H1 (cell line): ENCODE results near the gene TNIK. TPM values are rescaled to one million over a fixed set of nuclear protein-coding genes. Genes with fewer than 3 reads are reported as not detected.

Source experiments
- CTCF ChIA-PET: fragments of 300-600 bp; sonication (Branson Sonifier 250); formaldehyde crosslinking; loops from one replicate; lab custom pipeline; 2021; ENCODE audit not compliant: partially characterized antibody; lab: Charles Lee
- POLR2A ChIA-PET: fragments of 300-600 bp; sonication (Branson Sonifier 250); formaldehyde crosslinking; loops from one replicate; lab custom pipeline; 2021; ENCODE audit warnings: inconsistent platforms; ENCODE audit not compliant: partially characterized antibody; lab: Charles Lee
- DNase-seq, 2 experiments: peaks; one replicate each; pipeline versions ENCODE4 v3.0.0 to v3.0.0-alpha.2; 2010 to 2022; ENCODE audit warnings: low spot score in 2 of 2, low read depth in 1 of 2, mixed read lengths in 1 of 2
- FAIRE-seq: peaks from 2 replicates; lab custom pipeline; 2011; peaks lifted over from hg19 to GRCh38; lab: Jason Lieb, UNC
- H2AFZ ChIP-seq: 2 replicates; pipeline ENCODE4 v1.8.1; 2012; ENCODE audit warnings: low read length, inconsistent platforms
- H2AK5ac ChIP-seq: 2 replicates; pipeline ENCODE4 v1.6.1; 2013; ENCODE audit warnings: low read depth, low read length
- H2BK120ac ChIP-seq: replicated peaks from 2 replicates; pipeline ENCODE3; 2013; ENCODE audit warnings: low read depth, low read length, inconsistent platforms
- H2BK12ac ChIP-seq: 2 replicates; pipeline ENCODE4 v1.6.1; 2013; ENCODE audit warnings: low read depth, low read length
- H2BK15ac ChIP-seq: 2 replicates; pipeline ENCODE4 v1.6.1; 2013; ENCODE audit warnings: low read length
- H2BK20ac ChIP-seq: 2 replicates; pipeline ENCODE4 v1.6.1; 2013; ENCODE audit warnings: low read length
- H2BK5ac ChIP-seq: 2 replicates; pipeline ENCODE4 v1.6.1; 2013; ENCODE audit warnings: low read depth, low read length
- H3K14ac ChIP-seq: 2 replicates; pipeline ENCODE4 v1.6.1; 2013; ENCODE audit warnings: inconsistent platforms; ENCODE audit not compliant: insufficient read length
- H3K18ac ChIP-seq: 2 replicates; pipeline ENCODE4 v1.6.1; 2013; ENCODE audit warnings: low read length; ENCODE audit errors: extremely low read depth
- H3K23ac ChIP-seq: 2 replicates; pipeline ENCODE4 v1.6.1; 2013; ENCODE audit warnings: inconsistent platforms; ENCODE audit not compliant: insufficient read length
- H3K23me2 ChIP-seq: 2 replicates; pipeline ENCODE4 v1.6.1; 2013; ENCODE audit warnings: low read depth, low read length
- H3K27ac ChIP-seq: 2 replicates; pipeline ENCODE4 v1.6.1; 2011; ENCODE audit warnings: low read depth, low read length, inconsistent platforms
- H3K27me3 ChIP-seq, 4 experiments: replicated peaks in 1 of 4; 1 replicate in 1 of 4; 2 replicates in 3 of 4; pipeline versions ENCODE4 v1.6.1 to v1.8.1; 2011 to 2013; ENCODE audit warnings: low read length in 3 of 4, mild to moderate bottlenecking in 3 of 4, inconsistent platforms in 2 of 4, mixed read lengths in 2 of 4, moderate library complexity in 1 of 4; ENCODE audit not compliant: control insufficient read depth in 3 of 4, insufficient read depth in 3 of 4; ENCODE audit errors: extremely low read depth in 1 of 4
- H3K36me3 ChIP-seq, 4 experiments: 2 replicates each; pipeline versions ENCODE4 v1.6.1 to v1.8.1; 2011 to 2013; ENCODE audit warnings: mild to moderate bottlenecking in 4 of 4, low read length in 3 of 4, moderate library complexity in 2 of 4, control low read depth in 1 of 4, inconsistent platforms in 1 of 4; ENCODE audit not compliant: insufficient read depth in 4 of 4, control insufficient read depth in 2 of 4
- H3K4ac ChIP-seq: replicated peaks from 2 replicates; pipeline ENCODE3; 2013; ENCODE audit warnings: low read length, low read depth, mixed read lengths, inconsistent platforms; ENCODE audit not compliant: insufficient read length
- H3K4me1 ChIP-seq, 4 experiments: replicated peaks in 1 of 4; 1 replicate in 1 of 4; 2 replicates in 3 of 4; pipeline versions ENCODE4 v1.6.1 to v1.8.1; 2011 to 2013; ENCODE audit warnings: low read length in 3 of 4, inconsistent platforms in 2 of 4, mixed read lengths in 1 of 4; ENCODE audit not compliant: insufficient read depth in 4 of 4, control insufficient read depth in 3 of 4
- H3K4me2 ChIP-seq, 2 experiments: 2 replicates each; pipeline versions ENCODE4 v1.6.1 to v1.8.1; 2011 to 2013; ENCODE audit warnings: low read depth in 2 of 2, low read length in 2 of 2, control low read depth in 1 of 2, inconsistent platforms in 1 of 2, mild to moderate bottlenecking in 1 of 2; ENCODE audit not compliant: insufficient read depth in 1 of 2
- H3K4me3 ChIP-seq, 4 experiments: fragments of 200-600, 300-600 bp in 1 of 4; sonication (generic), shearing (Covaris generic), sonication (Bioruptor Twin) in 1 of 4; 2 replicates each; pipeline versions ENCODE4 v1.5.1 to v1.8.1; 2011 to 2016; ENCODE audit warnings: low read length in 4 of 4, low read depth in 3 of 4, control low read depth in 2 of 4, inconsistent platforms in 2 of 4, mild to moderate bottlenecking in 2 of 4, mixed read lengths in 1 of 4, moderate library complexity in 1 of 4; ENCODE audit not compliant: insufficient read depth in 2 of 4; ENCODE audit errors: extremely low read depth in 1 of 4
- H3K56ac ChIP-seq: replicated peaks from 2 replicates; pipeline ENCODE3; 2013; ENCODE audit warnings: low read depth, mild to moderate bottlenecking, mixed read lengths, low read length, inconsistent platforms; ENCODE audit not compliant: insufficient read length
- H3K79me1 ChIP-seq: 2 replicates; pipeline ENCODE4 v1.6.1; 2013; ENCODE audit warnings: low read depth, low read length, control low read depth
- H3K79me2 ChIP-seq, 2 experiments: 2 replicates each; pipeline versions ENCODE4 v1.6.1 to v1.8.1; 2012 to 2013; ENCODE audit warnings: low read length in 2 of 2, mild to moderate bottlenecking in 2 of 2, inconsistent platforms in 1 of 2; ENCODE audit not compliant: insufficient read depth in 2 of 2, control insufficient read depth in 1 of 2
- H3K9ac ChIP-seq, 4 experiments: replicated peaks in 1 of 4; 1 replicate in 1 of 4; 2 replicates in 3 of 4; pipeline versions ENCODE4 v1.6.1 to v1.8.1; 2011 to 2013; ENCODE audit warnings: low read depth in 3 of 4, low read length in 3 of 4, control low read depth in 2 of 4, mild to moderate bottlenecking in 2 of 4, moderate library complexity in 2 of 4, inconsistent platforms in 1 of 4; ENCODE audit errors: extremely low read depth in 1 of 4
- H3K9me3 ChIP-seq, 2 experiments: 2 replicates each; pipeline versions ENCODE4 v1.6.1 to v1.8.1; 2012 to 2013; ENCODE audit warnings: mild to moderate bottlenecking in 2 of 2, moderate library complexity in 2 of 2, control low read depth in 1 of 2, inconsistent platforms in 1 of 2, low read depth in 1 of 2, low read length in 1 of 2, mixed read lengths in 1 of 2; ENCODE audit not compliant: insufficient read depth in 2 of 2
- H4K20me1 ChIP-seq, 2 experiments: replicated peaks in 1 of 2; 2 replicates each; pipeline versions ENCODE3 to v1.8.1; 2011 to 2013; ENCODE audit warnings: inconsistent platforms in 2 of 2, low read length in 2 of 2, mild to moderate bottlenecking in 1 of 2; ENCODE audit not compliant: insufficient read depth in 2 of 2, control insufficient read depth in 1 of 2
- H4K5ac ChIP-seq: 2 replicates; pipeline ENCODE4 v1.6.1; 2013; ENCODE audit warnings: low read length, low read depth, mixed read lengths, inconsistent platforms; ENCODE audit not compliant: insufficient read length
- H4K8ac ChIP-seq: 2 replicates; pipeline ENCODE4 v1.8.0; 2013; ENCODE audit warnings: mild to moderate bottlenecking, moderate library complexity, low read length, inconsistent platforms; ENCODE audit not compliant: insufficient read depth; ENCODE audit errors: extremely low read depth
- H4K91ac ChIP-seq: replicated peaks from 2 replicates; pipeline ENCODE3; 2013; ENCODE audit warnings: low read length, mixed read lengths, inconsistent platforms; ENCODE audit not compliant: insufficient read length
- BACH1 ChIP-seq: IDR thresholded peaks from 2 replicates; pipeline ENCODE4 v1.6.1; 2012; ENCODE audit warnings: low read length, improper control_type of control experiment
- FOSL1 ChIP-seq: IDR thresholded peaks from 2 replicates; pipeline ENCODE4 v1.6.1; 2011; ENCODE audit warnings: mild to moderate bottlenecking, low read depth, low read length, moderate library complexity; ENCODE audit not compliant: insufficient read depth
- NANOG ChIP-seq: IDR thresholded peaks from 2 replicates; pipeline ENCODE4 v1.6.1; 2011; ENCODE audit warnings: low read length, low read depth, mild to moderate bottlenecking, inconsistent platforms; ENCODE audit not compliant: insufficient read depth, poor library complexity, severe bottlenecking
- POU5F1 ChIP-seq: IDR thresholded peaks from 2 replicates; pipeline ENCODE4 v1.6.1; 2011; ENCODE audit warnings: low read depth, mild to moderate bottlenecking, low read length, moderate library complexity
- RBBP5 ChIP-seq: IDR thresholded peaks from 2 replicates; pipeline ENCODE4 v1.7.1; 2012; ENCODE audit warnings: low read depth, mild to moderate bottlenecking, inconsistent platforms, low read length, moderate library complexity, borderline replicate concordance
- SIRT6 ChIP-seq: IDR thresholded peaks from one replicate; pipeline ENCODE4 v1.7.1; 2012; ENCODE audit warnings: low read length, inconsistent platforms
- SP2 ChIP-seq: IDR thresholded peaks from 2 replicates; pipeline ENCODE4 v1.6.1; 2012; ENCODE audit warnings: mild to moderate bottlenecking, low read length, inconsistent platforms
- SP4 ChIP-seq: IDR thresholded peaks from 2 replicates; pipeline ENCODE4 v1.6.1; 2012; ENCODE audit warnings: low read length, inconsistent platforms
- TAF7 ChIP-seq: optimal IDR thresholded peaks from 2 replicates; pipeline ENCODE3; 2011; ENCODE audit warnings: low read depth, mild to moderate bottlenecking, inconsistent platforms, low read length, moderate library complexity, borderline replicate concordance
- TCF12 ChIP-seq: IDR thresholded peaks from 2 replicates; pipeline ENCODE4 v1.6.1; 2011; ENCODE audit warnings: low read depth, mild to moderate bottlenecking, low read length
- polyA plus RNA-seq, 7 experiments: library from polyadenylated mRNA; depleted of rRNA in 3 of 7; stranded (reverse) in 5 of 7; unstranded in 2 of 7; fragments of >200 nt in 5 of 7; fragments of 200-250 nt in 2 of 7; gene quantifications; 1 replicate in 5 of 7; 2 replicates in 1 of 7; 4 replicates in 1 of 7; pipeline versions ENCODE4 v1.2.1 to v1.2.3, GENCODE V29; 2011 to 2013; ENCODE audit warnings: missing spikeins in 2 of 7, mixed read lengths in 2 of 7
- total RNA-seq: library from RNA; stranded (reverse); fragmentation: NEBNext Ultra II Directional; extraction: Animal tissue kit (Norgen Biotek cat#: 25700); gene quantifications from 2 replicates; pipeline ENCODE4 v1.2.1, GENCODE V29; 2021
- TF ChIP-seq, protein P1 (sequence below): IDR thresholded peaks from 2 replicates; pipeline ENCODE4 v1.6.1; 2012; ENCODE audit warnings: inconsistent platforms

The TNIK gene
- total and polyA plus RNA-seq, 2 of the 8 experiments (the other 6 are each of a cell fraction or from before 2014, with no cell fraction given) = 7.4 to 42.0 TPM

DNA sequence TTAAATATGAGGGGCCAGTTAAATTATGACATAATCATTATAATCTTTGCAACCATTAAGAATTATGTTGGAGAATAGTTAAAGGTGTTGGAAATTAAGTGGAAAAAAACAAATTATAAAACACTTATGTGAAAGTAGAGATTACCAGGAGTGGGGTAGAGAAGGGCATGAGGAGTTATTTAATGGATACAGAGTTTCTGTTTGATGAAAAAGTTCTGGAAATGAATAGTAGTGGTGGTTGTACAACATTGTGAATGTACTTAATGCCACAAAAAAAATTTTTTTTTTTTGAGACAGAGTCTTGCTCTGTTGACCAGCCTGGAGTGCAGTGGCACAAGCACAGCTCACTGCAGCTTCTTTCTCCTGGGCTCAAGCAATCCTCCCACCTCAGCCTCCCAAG is 25.1 kb upstream of the TNIK start:
- H4K5ac ChIP-seq = no peak overlapping the region
- FAIRE-seq (no peak), DNase-seq (no peak)
- ChIA-PET CTCF (no interaction called here), POLR2A (no interaction called here)
- no peaks in the 10 kb centered on the region for H3K9me3 ChIP-seq
- TF ChIP-seq RBBP5 (no peak), SP4 (no peak), TCF12 (no peak), SP2 (no peak), POU5F1 (no peak), SIRT6 (no peak), FOSL1 (no peak), NANOG (no peak), BACH1 (no peak), TAF7 (no peak)
- TF ChIP-seq, protein P1, sequence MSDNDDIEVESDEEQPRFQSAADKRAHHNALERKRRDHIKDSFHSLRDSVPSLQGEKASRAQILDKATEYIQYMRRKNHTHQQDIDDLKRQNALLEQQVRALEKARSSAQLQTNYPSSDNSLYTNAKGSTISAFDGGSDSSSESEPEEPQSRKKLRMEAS = no peak
- H2BK12ac ChIP-seq = no peak overlapping the region
- no peaks in the 10 kb centered on the region for H3K4me1 ChIP-seq
- H2BK5ac ChIP-seq = no peak overlapping the region
- no peak overlapping the region for H4K8ac ChIP-seq
- no peak overlapping the region for H2BK15ac ChIP-seq
- no peaks in the 10 kb centered on the region for H3K23me2 ChIP-seq
- no peaks in the 10 kb centered on the region for H3K27me3 ChIP-seq
- H2AFZ ChIP-seq = no peak overlapping the region
- no peak overlapping the region for H2BK20ac ChIP-seq
- no peaks in the 10 kb centered on the region for H4K20me1 ChIP-seq
- no peak overlapping the region for H3K27ac ChIP-seq
- no peak overlapping the region for H3K4me2 ChIP-seq
- H3K4ac ChIP-seq = no peak overlapping the region
- H3K18ac ChIP-seq = no peak overlapping the region
- no peaks in the 10 kb centered on the region for H3K36me3 ChIP-seq
- H3K9ac ChIP-seq = no peak overlapping the region
- H3K23ac ChIP-seq = no peak overlapping the region
- H3K56ac ChIP-seq = no peak overlapping the region
- no peak overlapping the region for H2BK120ac ChIP-seq
- H4K91ac ChIP-seq = no peak overlapping the region
- no peaks in the 10 kb centered on the region for H3K79me2 ChIP-seq
- H3K4me3 ChIP-seq = no peak overlapping the region
- H2AK5ac ChIP-seq = no peak overlapping the region
- no peak overlapping the region for H3K14ac ChIP-seq
- no peaks in the 10 kb centered on the region for H3K79me1 ChIP-seq
